Thyroid gland (tissue), 4 donors: Measurements from ENCODE around the gene MRPL14.

ENCODE experiments used
- CTCF ChIP-seq, 6 experiments: fragments of 200-600 bp in 3 of 6; fragments of 450-650 bp in 3 of 6; sonication (generic) in 3 of 6; IDR thresholded peaks; one replicate each; pipeline ENCODE4 v1.5.1; 2016 to 2019; ENCODE audit warnings: antibody characterized with exemption in 6 of 6, mild to moderate bottlenecking in 2 of 6, inconsistent platforms in 1 of 6, moderate library complexity in 1 of 6
- POLR2A ChIP-seq, 2 donors: fragments of 450-650 bp; IDR thresholded peaks; one replicate each; pipeline ENCODE4 v1.6.1; 2017; ENCODE audit warnings: antibody characterized with exemption in 2 of 2, mild to moderate bottlenecking in 2 of 2, moderate library complexity in 1 of 2

DNA sequence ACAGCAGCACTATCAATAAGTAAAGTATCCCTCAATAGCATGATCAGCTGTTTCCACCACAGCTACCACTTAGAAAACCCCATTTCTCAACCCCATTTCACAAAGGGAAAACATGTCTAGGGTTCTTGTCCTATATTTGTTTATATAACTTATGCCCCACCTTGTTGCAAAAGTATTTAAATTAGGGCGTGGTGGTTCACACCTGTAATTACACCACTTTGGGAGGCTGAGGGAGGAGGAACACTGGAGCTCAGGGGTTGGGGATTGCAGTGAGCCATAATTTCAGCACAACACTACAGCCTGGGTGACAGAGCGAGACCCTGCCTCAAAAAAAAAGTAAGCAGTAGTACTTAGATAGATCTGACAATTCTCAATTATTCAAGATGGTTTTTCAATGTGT, 3.7 kb downstream of the MRPL14 start:
- TF ChIP-seq CTCF (IDR thresholded peaks at IDR 0.05) (no peak), POLR2A (IDR thresholded peaks at IDR 0.05) (no peak)
